ENCODE data around the gene ZSCAN18.
A peak's percentile ranks its signal among the peaks of the same experiment; 100 is the strongest.
"Not testable (repeated sequence)": the region's sequence is repeated elsewhere in the genome, so short reads cannot be mapped to it uniquely, and the experiment has no call there.

The ZSCAN18 gene

GRCh38 chr19:58097781-58098681 is at the start of gene ZSCAN18:
Gene ZSCAN18 (minus strand): TSS chr19:58098231. CDS start chr19:58090267, 7,964 bp downstream.
- DNase-seq: peak; percentile 97

- DNase-seq: not testable (repeated sequence)
Measured at GRCh38 chr19:58147475-58147874, 49.4 kb upstream of the ZSCAN18 start.

GRCh38 chr19:58145849-58146248 is 47.8 kb upstream of the ZSCAN18 start:
- DNase-seq: no peak

- DNase-seq: no peak
Measured at GRCh38 chr19:58134244-58134643, 36.2 kb upstream of the ZSCAN18 start.

GRCh38 chr19:58129284-58129683 is 31.3 kb upstream of the ZSCAN18 start:
- no peak for DNase-seq

GRCh38 chr19:58128041-58128685 is 30.1 kb upstream of the ZSCAN18 start:
- DNase-seq: peak; percentile 35

- no peak for DNase-seq
Measured at GRCh38 chr19:58123354-58123753, 25.3 kb upstream of the ZSCAN18 start.

- DNase-seq: no peak
Measured at GRCh38 chr19:58118979-58119733, 21.1 kb upstream of the ZSCAN18 start.

GRCh38 chr19:58117841-58118575 is 20.0 kb upstream of the ZSCAN18 start:
- no peak for DNase-seq

GRCh38 chr19:58108546-58108817 is 10.5 kb upstream of the ZSCAN18 start:
- no peak for DNase-seq

- no peak for DNase-seq
Measured at GRCh38 chr19:58107778-58108545, 9.9 kb upstream of the ZSCAN18 start.

GRCh38 chr19:58098682-58098998 is 609 bp upstream of the ZSCAN18 start:
- DNase-seq: no peak

- DNase-seq: no peak
Measured at GRCh38 chr19:58097349-58097748, 682 bp downstream of the ZSCAN18 start.

- no peak for DNase-seq
Measured at GRCh38 chr19:58096884-58097283, 1.1 kb downstream of the ZSCAN18 start.

GRCh38 chr19:58095328-58095727 is 2.7 kb downstream of the ZSCAN18 start:
- no peak for DNase-seq

- DNase-seq: no peak
Measured at GRCh38 chr19:58093071-58093470, 5.0 kb downstream of the ZSCAN18 start.

GRCh38 chr19:58091251-58091995 is 6.6 kb downstream of the ZSCAN18 start:
- no peak for DNase-seq

- no peak for DNase-seq
Measured at GRCh38 chr19:58089846-58090245, 8.2 kb downstream of the ZSCAN18 start.

GRCh38 chr19:58088521-58089052 is 9.4 kb downstream of the ZSCAN18 start:
- no peak for DNase-seq

- no peak for DNase-seq
Measured at GRCh38 chr19:58086825-58087710, 11.0 kb downstream of the ZSCAN18 start.
